Upper lobe of right lung (tissue), 1 donor: ENCODE results near the gene INF2. TPM values are rescaled to one million over a fixed set of nuclear protein-coding genes. Genes with fewer than 3 reads are reported as not detected.

Experiments used
- ATAC-seq: fragments of 200-7000 bp; cut with Tn5 transposase; one replicate; pipeline ENCODE4 v1.9.1; 2020; ENCODE audit warnings: mild to moderate bottlenecking, moderate library complexity
- DNase-seq: peaks from one replicate; pipeline ENCODE4 v3.0.0-alpha.2; 2020
- H3K27ac ChIP-seq: fragments of 200-600 bp; one replicate; pipeline ENCODE4 v1.8.0; 2022
- H3K27me3 ChIP-seq: fragments of 200-600 bp; one replicate; pipeline ENCODE4 v1.8.0; 2022; ENCODE audit warnings: mild to moderate bottlenecking
- H3K36me3 ChIP-seq: fragments of 200-600 bp; one replicate; pipeline ENCODE4 v1.8.0; 2022
- H3K4me1 ChIP-seq: fragments of 200-600 bp; one replicate; pipeline ENCODE4 v1.8.0; 2022
- H3K4me3 ChIP-seq: fragments of 200-600 bp; one replicate; pipeline ENCODE4 v1.8.0; 2022; ENCODE audit warnings: mild to moderate bottlenecking
- H3K9me3 ChIP-seq: fragments of 200-600 bp; one replicate; pipeline ENCODE4 v1.8.0; 2022
- intact Hi-C: fragments of 100-400 bp; cut with DNase I; formaldehyde crosslinking; loops from one replicate; pipeline ENCODE4 v1.11.0; 2022
- total RNA-seq: library from RNA; stranded (reverse); fragmentation: NEBNext Ultra II Directional; extraction: Animal tissue kit (Norgen Biotek cat#: 25700); gene quantifications from one replicate; pipeline ENCODE4 v1.2.1, GENCODE V29; 2021
- TF ChIP-seq, protein P1 (sequence below): fragments of 200-600 bp; IDR thresholded peaks from one replicate; pipeline ENCODE4 v1.8.0; 2022; ENCODE audit warnings: antibody characterized with exemption
- donor health status: DM: no; HTN: yes; CAD: no; lungs with severe emphysema.

INF2 gene
- total RNA-seq, 1 donor from 2014 or later = 117 TPM

DNA sequence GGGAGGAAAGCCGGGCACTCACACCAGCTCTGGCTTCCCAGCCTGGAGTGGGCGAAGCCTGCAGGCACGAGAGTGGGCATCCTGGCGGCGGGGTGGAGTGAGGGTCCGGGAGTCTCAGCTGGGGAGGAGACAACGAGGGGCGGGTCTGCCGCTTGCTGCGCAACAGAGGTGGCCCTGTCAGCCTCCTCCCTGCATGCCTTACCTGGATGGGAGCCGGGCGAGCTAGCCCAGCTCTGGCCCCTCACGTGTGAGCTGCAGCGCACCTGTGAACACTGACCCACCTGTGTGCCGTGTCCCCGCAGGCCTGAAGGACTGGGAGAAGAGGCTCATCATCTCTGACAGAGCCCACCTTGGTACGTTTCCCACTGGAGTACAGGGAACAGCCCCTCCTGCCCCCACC is 49.6 kb downstream of the INF2 start:
- TF ChIP-seq, protein P1, sequence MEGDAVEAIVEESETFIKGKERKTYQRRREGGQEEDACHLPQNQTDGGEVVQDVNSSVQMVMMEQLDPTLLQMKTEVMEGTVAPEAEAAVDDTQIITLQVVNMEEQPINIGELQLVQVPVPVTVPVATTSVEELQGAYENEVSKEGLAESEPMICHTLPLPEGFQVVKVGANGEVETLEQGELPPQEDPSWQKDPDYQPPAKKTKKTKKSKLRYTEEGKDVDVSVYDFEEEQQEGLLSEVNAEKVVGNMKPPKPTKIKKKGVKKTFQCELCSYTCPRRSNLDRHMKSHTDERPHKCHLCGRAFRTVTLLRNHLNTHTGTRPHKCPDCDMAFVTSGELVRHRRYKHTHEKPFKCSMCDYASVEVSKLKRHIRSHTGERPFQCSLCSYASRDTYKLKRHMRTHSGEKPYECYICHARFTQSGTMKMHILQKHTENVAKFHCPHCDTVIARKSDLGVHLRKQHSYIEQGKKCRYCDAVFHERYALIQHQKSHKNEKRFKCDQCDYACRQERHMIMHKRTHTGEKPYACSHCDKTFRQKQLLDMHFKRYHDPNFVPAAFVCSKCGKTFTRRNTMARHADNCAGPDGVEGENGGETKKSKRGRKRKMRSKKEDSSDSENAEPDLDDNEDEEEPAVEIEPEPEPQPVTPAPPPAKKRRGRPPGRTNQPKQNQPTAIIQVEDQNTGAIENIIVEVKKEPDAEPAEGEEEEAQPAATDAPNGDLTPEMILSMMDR = no peak
- H3K36me3 ChIP-seq = no peaks in the 10 kb centered on the region
- ATAC-seq (no peak), DNase-seq (no peak)
- peaks cover 24% of the 10 kb centered on the region for H3K4me1 ChIP-seq
- H3K27ac ChIP-seq = no peak overlapping the region
- H3K4me3 ChIP-seq = no peak overlapping the region
- H3K27me3 ChIP-seq = no peaks in the 10 kb centered on the region
- intact Hi-C loops = no loop called here
- H3K9me3 ChIP-seq = no peaks in the 10 kb centered on the region

DNA sequence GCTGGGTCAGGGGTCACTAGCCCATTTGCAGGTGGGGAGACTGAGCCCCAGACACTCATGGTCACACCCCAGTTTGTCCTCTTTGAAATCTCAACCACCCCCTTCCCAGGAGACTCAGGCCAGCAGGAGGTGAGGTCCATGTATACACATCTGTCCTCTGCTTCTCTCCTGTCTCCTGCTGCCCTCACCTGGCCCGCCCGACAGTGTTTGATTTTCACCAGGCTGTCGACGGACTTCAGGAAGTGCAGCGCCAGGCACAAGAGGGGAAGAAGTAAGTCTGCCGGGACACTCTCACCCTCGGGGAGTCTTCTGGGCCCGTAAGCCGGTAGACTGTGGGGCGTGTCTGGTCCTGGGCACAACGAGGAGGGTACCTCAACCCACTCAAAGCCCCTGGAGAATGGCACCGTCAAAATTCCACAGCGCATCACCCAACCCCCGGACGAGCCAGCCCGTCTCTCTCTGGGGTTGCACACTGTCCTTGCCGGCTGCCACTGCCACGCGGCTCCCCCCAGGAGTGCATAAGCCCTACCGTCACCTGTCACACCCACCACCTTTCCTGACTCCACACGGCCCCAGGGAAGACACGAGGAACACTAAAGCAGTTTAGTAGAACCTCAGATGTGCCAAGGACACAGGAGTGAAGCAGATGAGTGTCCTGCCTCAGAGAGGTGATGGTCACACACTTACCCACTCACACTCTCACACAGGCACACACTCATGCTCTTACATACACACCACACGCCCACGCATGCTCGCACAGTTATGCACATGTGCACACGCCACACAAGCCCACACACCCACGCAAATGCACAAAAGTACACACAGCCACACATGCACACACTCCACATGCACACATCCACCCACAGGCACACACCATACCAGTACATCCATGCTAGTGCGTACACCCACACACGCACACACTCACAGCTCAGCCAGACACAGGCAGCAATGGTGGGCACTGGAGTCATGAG is 50.4 kb downstream of the INF2 start:
- no peak for ATAC-seq
- H3K4me1 ChIP-seq = peaks cover 24% of the 10 kb centered on the region
- H3K27me3 ChIP-seq = no peaks in the 10 kb centered on the region
- TF ChIP-seq, protein P1 = no peak
- H3K36me3 ChIP-seq = no peaks in the 10 kb centered on the region
- no peak overlapping the region for H3K27ac ChIP-seq
- intact Hi-C loops = no loop called here
- no peak overlapping the region for H3K4me3 ChIP-seq
- DNase-seq = no peak
- no peaks in the 10 kb centered on the region for H3K9me3 ChIP-seq

DNA sequence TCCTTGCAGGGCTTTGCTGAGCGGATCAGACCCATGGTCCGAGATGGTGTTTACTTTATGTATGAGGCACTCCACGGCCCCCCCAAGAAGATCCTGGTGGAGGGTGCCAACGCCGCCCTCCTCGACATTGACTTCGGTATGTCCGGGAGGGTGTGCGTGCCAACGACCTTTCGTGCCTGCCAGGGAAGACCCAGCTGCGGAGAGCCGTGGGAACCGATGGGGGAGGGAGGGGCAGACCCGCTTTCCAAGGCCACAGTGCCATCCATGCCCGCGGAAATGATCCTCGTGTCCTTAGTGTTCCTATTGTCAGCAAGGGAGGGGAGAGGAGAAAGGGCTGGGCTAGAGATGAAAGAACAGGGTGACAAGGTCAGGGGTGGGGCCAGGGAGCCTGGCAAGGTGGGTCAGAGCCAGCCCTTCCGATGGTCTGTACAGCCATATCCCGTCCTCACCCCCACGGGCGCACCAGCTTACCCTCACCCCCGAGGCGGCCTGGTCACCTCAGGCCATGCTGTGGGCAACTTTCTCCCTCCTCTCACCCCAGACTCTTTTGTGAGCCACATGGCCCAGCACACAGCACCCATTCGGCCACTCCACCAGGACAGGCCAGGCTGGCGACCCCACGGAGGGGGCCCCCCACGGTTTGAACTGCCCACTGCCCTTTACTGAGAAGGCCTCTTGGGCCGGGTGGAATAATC is 51.8 kb downstream of the INF2 start:
- DNase-seq (no peak), ATAC-seq (no peak)
- Histone ChIP-seq H3K4me1 (peaks cover 15% of the 10 kb centered on the region), H3K36me3 (no peaks in the 10 kb centered on the region), H3K27me3 (no peaks in the 10 kb centered on the region), H3K9me3 (no peaks in the 10 kb centered on the region), H3K4me3 (no peak overlapping the region), H3K27ac (no peak overlapping the region)
- intact Hi-C loops = no loop called here
- TF ChIP-seq, protein P1 = no peak

DNA sequence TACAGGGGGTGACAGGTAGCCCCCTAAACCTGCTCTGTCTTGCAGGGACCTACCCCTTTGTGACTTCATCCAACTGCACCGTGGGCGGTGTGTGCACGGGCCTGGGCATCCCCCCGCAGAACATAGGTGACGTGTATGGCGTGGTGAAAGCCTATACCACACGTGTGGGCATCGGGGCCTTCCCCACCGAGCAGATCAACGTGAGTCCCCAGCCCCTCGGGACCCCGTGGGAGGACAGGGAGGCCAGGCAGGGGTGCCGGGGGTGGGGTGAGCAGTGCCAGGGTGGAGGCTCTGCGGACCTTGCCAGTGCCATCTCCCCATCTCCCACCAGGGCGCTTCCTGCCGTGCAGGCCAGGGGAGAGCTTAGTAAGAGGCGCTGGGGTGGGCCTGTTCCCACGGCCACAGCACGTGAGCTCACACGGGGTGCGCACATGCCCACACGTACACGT is 52.4 kb downstream of the INF2 start:
- TF ChIP-seq, protein P1 = no peak
- intact Hi-C loops = no loop called here
- ATAC-seq (no peak), DNase-seq (no peak)
- Histone ChIP-seq H3K36me3 (no peaks in the 10 kb centered on the region), H3K4me3 (no peak overlapping the region), H3K4me1 (peaks cover 11% of the 10 kb centered on the region), H3K9me3 (no peaks in the 10 kb centered on the region), H3K27me3 (no peaks in the 10 kb centered on the region), H3K27ac (no peak overlapping the region)

DNA sequence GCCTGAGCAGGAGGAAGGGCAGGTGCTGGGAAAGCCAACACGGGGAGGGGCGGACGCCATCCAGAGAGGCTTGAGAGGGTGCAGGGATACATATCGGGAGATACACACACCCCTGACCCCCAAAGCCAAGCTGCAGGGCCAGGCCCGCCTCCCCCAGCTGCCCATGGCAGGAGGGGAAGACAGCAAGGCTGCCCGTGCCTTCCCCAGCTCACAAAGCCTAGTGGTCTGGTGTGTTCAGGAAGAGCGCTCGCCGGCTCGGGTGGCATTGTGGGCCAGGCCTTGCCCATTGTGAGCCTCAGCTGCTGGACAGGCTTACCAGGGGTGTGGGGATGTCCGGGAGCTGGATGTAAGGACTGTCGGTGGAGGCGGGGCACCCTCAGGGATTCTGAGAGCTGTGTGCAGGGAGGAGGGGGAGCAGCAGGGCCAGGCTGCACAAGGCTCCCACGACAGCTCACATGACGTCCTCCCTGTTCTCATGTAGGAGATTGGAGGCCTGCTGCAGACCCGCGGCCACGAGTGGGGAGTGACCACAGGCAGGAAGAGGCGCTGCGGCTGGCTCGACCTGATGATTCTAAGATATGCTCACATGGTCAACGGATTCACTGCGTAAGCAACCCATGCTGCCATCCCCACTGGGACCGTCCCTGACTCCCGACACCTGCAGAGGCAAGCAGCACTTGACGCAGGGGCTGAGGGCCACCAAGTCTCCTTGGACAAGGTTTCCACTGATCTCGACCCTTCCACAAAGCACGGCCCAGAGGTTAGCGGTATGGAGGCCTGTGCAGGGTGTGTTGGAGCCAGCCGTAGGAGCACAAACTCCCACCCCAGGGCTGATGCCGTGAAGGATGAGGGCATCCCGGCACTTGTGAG is 53.4 kb downstream of the INF2 start:
- DNase-seq (no peak), ATAC-seq (no peak)
- peaks cover 6% of the 10 kb centered on the region for H3K4me1 ChIP-seq
- no peaks in the 10 kb centered on the region for H3K27me3 ChIP-seq
- no peak overlapping the region for H3K4me3 ChIP-seq
- no peak overlapping the region for H3K27ac ChIP-seq
- intact Hi-C loops = no loop called here
- TF ChIP-seq, protein P1 = no peak
- H3K36me3 ChIP-seq = no peaks in the 10 kb centered on the region
- no peaks in the 10 kb centered on the region for H3K9me3 ChIP-seq
